Stimulated activated naive CD8-positive, alpha-beta T cell treated with anti-CD3 and anti-CD28 coated beads, Interleukin-15, Interleukin-2, amounts not matched to agents 100 ng/mL and 50 ng/mL, for 24 hours (primary cell): ENCODE measurements around the gene GOLPH3.
"Not testable (repeated sequence)": the region's sequence is repeated elsewhere in the genome, so short reads cannot be mapped to it uniquely, and the experiment has no call there.

ENCODE experiments used
- H3K27ac Mint-ChIP-seq: one replicate; pipeline ENCODE4 v1.8.0; 2021; ENCODE audit warnings: mild to moderate bottlenecking, mixed read lengths
- H3K27me3 Mint-ChIP-seq: one replicate; pipeline ENCODE4 v1.8.0; 2021; ENCODE audit warnings: mixed read lengths
- H3K36me3 Mint-ChIP-seq: one replicate; pipeline ENCODE4 v1.8.0; 2021; ENCODE audit warnings: low read depth, mixed read lengths
- H3K4me1 Mint-ChIP-seq: one replicate; pipeline ENCODE4 v1.8.0; 2021; ENCODE audit warnings: low read depth, mixed read lengths
- H3K4me3 Mint-ChIP-seq: one replicate; pipeline ENCODE4 v1.8.0; 2021; ENCODE audit warnings: mild to moderate bottlenecking, mixed read lengths
- H3K9me3 Mint-ChIP-seq: one replicate; pipeline ENCODE4 v1.8.0; 2021; ENCODE audit warnings: mixed read lengths

Gene GOLPH3

GRCh38 chr5:32190095-32190494 lies 16.0 kb upstream of the GOLPH3 start:
- Mint-ChIP-seq H3K4me3 (no peak overlapping the region), H3K27me3 (peaks cover 14% of the 10 kb centered on the region), H3K27ac (no peak overlapping the region), H3K4me1 (peaks cover 7% of the 10 kb centered on the region), H3K9me3 (no peaks in the 10 kb centered on the region), H3K36me3 (no peaks in the 10 kb centered on the region)

- Mint-ChIP-seq H3K4me3 (no peak overlapping the region), H3K27me3 (no peaks in the 10 kb centered on the region), H3K27ac (no peak overlapping the region), H3K36me3 (no peaks in the 10 kb centered on the region), H3K9me3 (no peaks in the 10 kb centered on the region), H3K4me1 (peaks cover 5% of the 10 kb centered on the region)
These were observed 13.6 kb upstream of the GOLPH3 start for GRCh38 chr5:32187675-32188074.

- H3K9me3 Mint-ChIP-seq, result no peaks in the 10 kb centered on the region
- H3K36me3 Mint-ChIP-seq, result no peaks in the 10 kb centered on the region
- H3K27me3 Mint-ChIP-seq, result peaks cover 7% of the 10 kb centered on the region
- peaks cover 8% of the 10 kb centered on the region for H3K4me1 Mint-ChIP-seq
- no peak overlapping the region for H3K27ac Mint-ChIP-seq
- no peak overlapping the region for H3K4me3 Mint-ChIP-seq
These were observed 8.4 kb upstream of the GOLPH3 start for GRCh38 chr5:32182463-32183063.

- no peaks in the 10 kb centered on the region for H3K9me3 Mint-ChIP-seq
- H3K4me1 Mint-ChIP-seq, result peaks cover 52% of the 10 kb centered on the region
- peak overlapping the region; percentile 97 for H3K27ac Mint-ChIP-seq
- peaks cover 8% of the 10 kb centered on the region for H3K27me3 Mint-ChIP-seq
- H3K36me3 Mint-ChIP-seq, result peaks cover 42% of the 10 kb centered on the region
- H3K4me3 Mint-ChIP-seq, result peak overlapping the region; percentile 99
These were observed 680 bp downstream of the GOLPH3 start for GRCh38 chr5:32173267-32174010.

GRCh38 chr5:32172923-32173266 lies 1.2 kb downstream of the GOLPH3 start:
- Mint-ChIP-seq H3K27ac (peak overlapping the region; percentile 97), H3K4me1 (peaks cover 55% of the 10 kb centered on the region), H3K27me3 (peaks cover 5% of the 10 kb centered on the region), H3K9me3 (no peaks in the 10 kb centered on the region), H3K4me3 (peak overlapping the region; percentile 99), H3K36me3 (peaks cover 48% of the 10 kb centered on the region)

- peaks cover 52% of the 10 kb centered on the region for H3K4me1 Mint-ChIP-seq
- H3K36me3 Mint-ChIP-seq, result peaks cover 51% of the 10 kb centered on the region
- H3K9me3 Mint-ChIP-seq, H3K27me3 Mint-ChIP-seq: not testable (repeated sequence)
- peak overlapping the region; percentile 99 for H3K4me3 Mint-ChIP-seq
- H3K27ac Mint-ChIP-seq, result peak overlapping the region; percentile 97
These were observed 1.8 kb downstream of the GOLPH3 start for GRCh38 chr5:32172186-32172911.

- H3K9me3 Mint-ChIP-seq, result no peaks in the 10 kb centered on the region
- peak overlapping the region; percentile 65 for H3K27ac Mint-ChIP-seq
- no peaks in the 10 kb centered on the region for H3K27me3 Mint-ChIP-seq
- peaks cover 56% of the 10 kb centered on the region for H3K4me1 Mint-ChIP-seq
- H3K36me3 Mint-ChIP-seq, result peaks cover 60% of the 10 kb centered on the region
- peak overlapping the region; percentile 41 for H3K4me3 Mint-ChIP-seq
These were observed 3.6 kb downstream of the GOLPH3 start for GRCh38 chr5:32170303-32171151.

- H3K36me3 Mint-ChIP-seq, result peaks cover 73% of the 10 kb centered on the region
- no peaks in the 10 kb centered on the region for H3K9me3 Mint-ChIP-seq
- peak overlapping the region; percentile 23 for H3K27ac Mint-ChIP-seq
- peaks cover 66% of the 10 kb centered on the region for H3K4me1 Mint-ChIP-seq
- H3K4me3 Mint-ChIP-seq, result no peak overlapping the region
- H3K27me3 Mint-ChIP-seq, result no peaks in the 10 kb centered on the region
These were observed 5.6 kb downstream of the GOLPH3 start for GRCh38 chr5:32168460-32169033.

- Mint-ChIP-seq H3K9me3 (no peaks in the 10 kb centered on the region), H3K4me1 (peaks cover 61% of the 10 kb centered on the region), H3K27ac (peak overlapping the region; percentile 61), H3K27me3 (no peaks in the 10 kb centered on the region), H3K4me3 (no peak overlapping the region), H3K36me3 (peaks cover 59% of the 10 kb centered on the region)
These were observed 8.5 kb downstream of the GOLPH3 start for GRCh38 chr5:32165597-32165996.

GRCh38 chr5:32163785-32164184 lies 10.3 kb downstream of the GOLPH3 start:
- Mint-ChIP-seq H3K4me1 (peaks cover 47% of the 10 kb centered on the region), H3K4me3 (peak overlapping the region; percentile 17), H3K27me3 (no peaks in the 10 kb centered on the region), H3K27ac (peak overlapping the region; percentile 34), H3K9me3 (no peaks in the 10 kb centered on the region), H3K36me3 (peaks cover 46% of the 10 kb centered on the region)

GRCh38 chr5:32163053-32163452 lies 11.1 kb downstream of the GOLPH3 start:
- H3K36me3 Mint-ChIP-seq, result peaks cover 39% of the 10 kb centered on the region
- no peaks in the 10 kb centered on the region for H3K27me3 Mint-ChIP-seq
- no peak overlapping the region for H3K4me3 Mint-ChIP-seq

GRCh38 chr5:32160228-32160627 lies 13.9 kb downstream of the GOLPH3 start:
- Mint-ChIP-seq H3K27ac (no peak overlapping the region), H3K27me3 (no peaks in the 10 kb centered on the region), H3K4me3 (no peak overlapping the region)

More at GRCh38 chr5:32163053-32163452, 11.1 kb downstream of the GOLPH3 start:
- no peaks in the 10 kb centered on the region for H3K9me3 Mint-ChIP-seq
- H3K4me1 Mint-ChIP-seq, result peaks cover 40% of the 10 kb centered on the region
- H3K27ac Mint-ChIP-seq, result no peak overlapping the region

GRCh38 chr5:32159328-32160072 lies 14.6 kb downstream of the GOLPH3 start:
- Mint-ChIP-seq H3K27me3 (no peaks in the 10 kb centered on the region), H3K36me3 (peaks cover 21% of the 10 kb centered on the region), H3K9me3 (no peaks in the 10 kb centered on the region), H3K27ac (no peak overlapping the region), H3K4me1 (peaks cover 36% of the 10 kb centered on the region), H3K4me3 (no peak overlapping the region)

More at GRCh38 chr5:32160228-32160627, 13.9 kb downstream of the GOLPH3 start:
- Mint-ChIP-seq H3K4me1 (peaks cover 34% of the 10 kb centered on the region), H3K9me3 (no peaks in the 10 kb centered on the region), H3K36me3 (peaks cover 25% of the 10 kb centered on the region)

GRCh38 chr5:32158679-32158975 lies 15.5 kb downstream of the GOLPH3 start:
- H3K9me3 Mint-ChIP-seq, result no peaks in the 10 kb centered on the region
- no peak overlapping the region for H3K27ac Mint-ChIP-seq
- H3K4me1 Mint-ChIP-seq, result peaks cover 37% of the 10 kb centered on the region
- peaks cover 22% of the 10 kb centered on the region for H3K36me3 Mint-ChIP-seq
- no peaks in the 10 kb centered on the region for H3K27me3 Mint-ChIP-seq
- no peak overlapping the region for H3K4me3 Mint-ChIP-seq
